Measurements from ENCODE around the gene ZNF169. TPM values are rescaled to one million over a fixed set of nuclear protein-coding genes. Genes with fewer than 3 reads are reported as not detected.

The ZNF169 gene
- total RNA-seq, result 14.0 TPM

GRCh38 chr9:94259077-94259862 lies at the start of gene ZNF169:
Gene ZNF169, plus strand, starts transcription at chr9:94259298. Its CDS starts 19,515 bp downstream, at chr9:94278813.
- H3K4me1 ChIP-seq, result peaks cover 9% of the 10 kb centered on the region
- no peaks in the 10 kb centered on the region for H3K9me3 ChIP-seq
- peak in 1 of 2 donors; percentile 90 for DNase-seq (ENCODE audit: extremely low spot score in 2 of 2)
- intact Hi-C loops (cut with DNase I), result no loop called here
- no peaks in the 10 kb centered on the region for H3K36me3 ChIP-seq
- no peaks in the 10 kb centered on the region for H3K27me3 ChIP-seq
- H3K4me3 ChIP-seq, result peak within 1 kb of the TSS; percentile 58 to 79
- TF ChIP-seq POLR2AphosphoS5 (IDR thresholded peaks at IDR 0.05; ENCODE audit: insufficient read depth in 1 of 2, low read depth in 1 of 2), result peak; percentile 72 to 78
- TF ChIP-seq CTCF (IDR thresholded peaks at IDR 0.05), result no peak
- H3K27ac ChIP-seq, result peak within 1 kb of the TSS; percentile 72

GRCh38 chr9:94210616-94211603 lies 48.2 kb upstream of the ZNF169 start:
- H3K36me3 ChIP-seq, result no peaks in the 10 kb centered on the region
- H3K27me3 ChIP-seq, result no peaks in the 10 kb centered on the region
- no peak overlapping the region for H3K4me3 ChIP-seq
- DNase-seq (ENCODE audit: extremely low spot score in 2 of 2), result no peak
- TF ChIP-seq POLR2AphosphoS5 (IDR thresholded peaks at IDR 0.05; ENCODE audit: insufficient read depth in 1 of 2, low read depth in 1 of 2) (no peak), CTCF (IDR thresholded peaks at IDR 0.05) (no peak), POLR2A (IDR thresholded peaks at IDR 0.05) (no peak)
- no peak overlapping the region for H3K27ac ChIP-seq
- H3K4me1 ChIP-seq, result no peaks in the 10 kb centered on the region
- intact Hi-C loops (cut with DNase I), result no loop called here
- no peaks in the 10 kb centered on the region for H3K9me3 ChIP-seq

GRCh38 chr9:94212091-94212490 lies 47.0 kb upstream of the ZNF169 start:
- TF ChIP-seq CTCF (IDR thresholded peaks at IDR 0.05) (no peak), POLR2A (IDR thresholded peaks at IDR 0.05) (no peak), POLR2AphosphoS5 (IDR thresholded peaks at IDR 0.05; ENCODE audit: insufficient read depth in 1 of 2, low read depth in 1 of 2) (no peak)
- intact Hi-C loops (cut with DNase I), result loop anchor here (2.0 kb wide), 1 partner anchor 147 kb away; no protein-coding TSS in a partner anchor
- Histone ChIP-seq H3K36me3 (no peaks in the 10 kb centered on the region), H3K27me3 (no peaks in the 10 kb centered on the region), H3K4me3 (no peak overlapping the region), H3K27ac (no peak overlapping the region), H3K9me3 (no peaks in the 10 kb centered on the region), H3K4me1 (no peaks in the 10 kb centered on the region)
- no peak for DNase-seq (ENCODE audit: extremely low spot score in 2 of 2)

GRCh38 chr9:94212531-94212930 lies 46.6 kb upstream of the ZNF169 start:
- H3K9me3 ChIP-seq, result no peaks in the 10 kb centered on the region
- intact Hi-C loops (cut with DNase I), result loop anchor here (2.0 kb wide), 1 partner anchor 148 kb away; no protein-coding TSS in a partner anchor
- DNase-seq (ENCODE audit: extremely low spot score in 2 of 2), result no peak
- H3K36me3 ChIP-seq, result no peaks in the 10 kb centered on the region
- no peak overlapping the region for H3K27ac ChIP-seq
- no peak overlapping the region for H3K4me3 ChIP-seq
- H3K27me3 ChIP-seq, result no peaks in the 10 kb centered on the region
- no peaks in the 10 kb centered on the region for H3K4me1 ChIP-seq
- TF ChIP-seq CTCF (IDR thresholded peaks at IDR 0.05), result no peak
- TF ChIP-seq POLR2AphosphoS5 (IDR thresholded peaks at IDR 0.05; ENCODE audit: insufficient read depth in 1 of 2, low read depth in 1 of 2), result no peak

Measured in vagina (tissue), 2 donors.